ENCODE measurements around the gene ZNF670. TPM values are rescaled to one million over a fixed set of nuclear protein-coding genes. Genes with fewer than 3 reads are reported as not detected.

ZNF670 gene
- total RNA-seq, 4 donors from 2014 or later = 2.3 to 3.2 (median 2.8) TPM

- ATAC-seq (ENCODE audit: low FRiP score) (peak; percentile 99), DNase-seq (ENCODE audit: low spot score) (peak; percentile 88)
- no peak for TF ChIP-seq CTCF (IDR thresholded peaks at IDR 0.05)
Observed at GRCh38 chr1:247103859-247104591, 25.4 kb upstream of the ZNF670 start, which contains the start of gene ZNF669. Gene ZNF669, minus strand, starts transcription at chr1:247104356. Its CDS starts 157 bp downstream, at chr1:247104199.

- DNase-seq (ENCODE audit: low spot score) = no peak
- TF ChIP-seq CTCF (IDR thresholded peaks at IDR 0.05) = no peak
- ATAC-seq (ENCODE audit: low FRiP score) = no peak
Observed at GRCh38 chr1:247102381-247102780, 23.8 kb upstream of the ZNF670 start.

GRCh38 chr1:247100676-247101279, 22.2 kb upstream of the ZNF670 start:
- no peak for ATAC-seq (ENCODE audit: low FRiP score)
- TF ChIP-seq CTCF (IDR thresholded peaks at IDR 0.05) = no peak

GRCh38 chr1:247096958-247097357, 18.3 kb upstream of the ZNF670 start:
- ATAC-seq (ENCODE audit: low FRiP score) = no peak
- no peak for DNase-seq (ENCODE audit: low spot score)
- TF ChIP-seq CTCF (IDR thresholded peaks at IDR 0.05) = no peak

More at GRCh38 chr1:247100676-247101279, 22.2 kb upstream of the ZNF670 start:
- DNase-seq (ENCODE audit: low spot score) = no peak

GRCh38 chr1:247096544-247096943, 17.9 kb upstream of the ZNF670 start:
- no peak for TF ChIP-seq CTCF (IDR thresholded peaks at IDR 0.05)
- DNase-seq (ENCODE audit: low spot score) = no peak
- ATAC-seq (ENCODE audit: low FRiP score) = no peak

GRCh38 chr1:247096112-247096511, 17.5 kb upstream of the ZNF670 start:
- no peak for TF ChIP-seq CTCF (IDR thresholded peaks at IDR 0.05)
- DNase-seq (ENCODE audit: low spot score) (no peak), ATAC-seq (ENCODE audit: low FRiP score) (no peak)

GRCh38 chr1:247090455-247090854, 11.8 kb upstream of the ZNF670 start:
- no peak for TF ChIP-seq CTCF (IDR thresholded peaks at IDR 0.05)
- DNase-seq (ENCODE audit: low spot score) (no peak), ATAC-seq (ENCODE audit: low FRiP score) (no peak)

Data from omental fat pad (tissue), 4 donors.